PC-9 (cell line): Measurements from ENCODE around the gene COLQ. TPM values are rescaled to one million over a fixed set of nuclear protein-coding genes. Genes with fewer than 3 reads are reported as not detected.

ENCODE experiments used
- BruUV-seq: library from RNA; stranded (reverse); fragments of 400-500 nt; replicated peaks from 2 replicates; lab custom pipeline; 2021; lab: Mats Ljungman, UMichigan
- CTCF ChIA-PET: fragments of 300-600 bp; sonication (Branson Sonifier 250); formaldehyde crosslinking; loops from one replicate; lab custom pipeline; 2022; ENCODE audit warnings: antibody characterized with exemption; lab: Charles Lee
- POLR2A ChIA-PET: fragments of 300-600 bp; sonication (Branson Sonifier 250); formaldehyde crosslinking; loops from one replicate; lab custom pipeline; 2022; ENCODE audit warnings: antibody characterized with exemption; ENCODE audit not compliant: unreplicated experiment; lab: Charles Lee
- DNase-seq, 2 experiments: peaks; one replicate each; pipeline versions ENCODE4 v3.0.0 to v3.0.0-alpha.2; 2015 to 2022; ENCODE audit warnings: mixed read lengths in 1 of 2
- H2AFZ ChIP-seq: fragments of 200-600 bp; sonication (generic); 2 replicates; pipeline ENCODE4 v1.8.1; 2017; ENCODE audit warnings: antibody characterized with exemption
- H3F3A ChIP-seq: fragments of 200-600 bp; sonication (generic); 2 replicates; pipeline ENCODE4 v1.8.1; 2017; ENCODE audit warnings: antibody characterized with exemption, mild to moderate bottlenecking, low read depth; ENCODE audit not compliant: insufficient read depth
- H3K27ac ChIP-seq: fragments of 200-600 bp; sonication (generic); 2 replicates; pipeline ENCODE4 v1.6.1; 2016; ENCODE audit warnings: mixed run types
- H3K27me3 ChIP-seq: fragments of 200-600 bp; sonication (generic); 2 replicates; pipeline ENCODE4 v1.6.1; 2016; ENCODE audit warnings: low read depth, mixed run types; ENCODE audit not compliant: insufficient read depth
- H3K36me3 ChIP-seq: fragments of 200-600 bp; sonication (generic); 2 replicates; pipeline ENCODE4 v1.6.1; 2016; ENCODE audit warnings: low read depth, mixed run types
- H3K4me1 ChIP-seq: fragments of 200-600 bp; sonication (generic); replicated peaks from 2 replicates; pipeline ENCODE4 v1.6.1; 2016; ENCODE audit warnings: mixed run types; ENCODE audit not compliant: insufficient read depth
- H3K4me2 ChIP-seq: fragments of 200-600 bp; sonication (generic); 2 replicates; pipeline ENCODE4 v1.6.1; 2017; ENCODE audit warnings: mixed run types
- H3K4me3 ChIP-seq: fragments of 200-600 bp; sonication (generic); 2 replicates; pipeline ENCODE4 v1.6.1; 2016; ENCODE audit warnings: mixed run types
- H3K79me2 ChIP-seq: fragments of 200-600 bp; sonication (generic); 2 replicates; pipeline ENCODE4 v1.6.1; 2017; ENCODE audit warnings: low read depth, mixed run types
- H3K9me2 ChIP-seq: fragments of 200-600 bp; sonication (generic); 2 replicates; pipeline ENCODE4 v1.8.1; 2017; ENCODE audit warnings: mild to moderate bottlenecking; ENCODE audit not compliant: insufficient read depth
- H3K9me3 ChIP-seq: fragments of 200-600 bp; sonication (generic); 2 replicates; pipeline ENCODE4 v1.8.1; 2016; ENCODE audit warnings: low read depth; ENCODE audit not compliant: insufficient read depth
- H4K20me1 ChIP-seq: fragments of 200-600 bp; sonication (generic); 2 replicates; pipeline ENCODE4 v1.8.1; 2017; ENCODE audit not compliant: insufficient read depth
- CTCF ChIP-seq: fragments of 200-600 bp; sonication (generic); conservative IDR thresholded peaks from 2 replicates; pipeline ENCODE4 v1.6.1; 2017; ENCODE audit warnings: mixed run types, antibody characterized with exemption, mild to moderate bottlenecking, moderate library complexity
- EZH2 ChIP-seq: fragments of 200-600 bp; sonication (generic); IDR thresholded peaks from 2 replicates; pipeline ENCODE4 v1.8.0; 2017; ENCODE audit warnings: antibody characterized with exemption, low read depth
- intact Hi-C: fragments of 100-400 bp; cut with micrococcal nuclease; formaldehyde crosslinking; loops from one replicate; pipeline ENCODE4 v1.10.0; 2022; ENCODE audit not compliant: unreplicated experiment
- total RNA-seq: library from RNA; stranded (reverse); gene quantifications from 2 replicates; pipeline ENCODE4 v1.2.3, GENCODE V29; 2021

COLQ gene
- total RNA-seq, 1 experiment from 2014 or later, result 0.79 TPM

- POLR2A ChIA-PET, result no interaction called here
- H3K4me2 ChIP-seq, result no peak overlapping the region
These were observed 66.5 kb downstream of the COLQ start for GRCh38 chr3:15454965-15455364.

GRCh38 chr3:15453991-15454625 lies 67.4 kb downstream of the COLQ start:
- no peaks in the 10 kb centered on the region for H3K79me2 ChIP-seq
- no TSS peak for BruUV-seq
- no peaks in the 10 kb centered on the region for H4K20me1 ChIP-seq
- H2AFZ ChIP-seq, result no peak overlapping the region
- ChIA-PET CTCF (no interaction called here), POLR2A (no interaction called here)
- H3K27me3 ChIP-seq, result no peaks in the 10 kb centered on the region
- DNase-seq, result no peak
- TF ChIP-seq CTCF (no peak), EZH2 (no peak)
- H3K27ac ChIP-seq, result no peak overlapping the region
- no peaks in the 10 kb centered on the region for H3K36me3 ChIP-seq
- H3K4me1 ChIP-seq, result no peaks in the 10 kb centered on the region
- no peaks in the 10 kb centered on the region for H3K9me3 ChIP-seq
- no peaks in the 10 kb centered on the region for H3K9me2 ChIP-seq
- intact Hi-C loops, result no loop called here
- H3K4me2 ChIP-seq, result no peak overlapping the region
- H3F3A ChIP-seq, result no peaks in the 10 kb centered on the region
- H3K4me3 ChIP-seq, result no peak overlapping the region

More at GRCh38 chr3:15454965-15455364, 66.5 kb downstream of the COLQ start:
- no peak overlapping the region for H3K27ac ChIP-seq
- H3K79me2 ChIP-seq, result no peaks in the 10 kb centered on the region
- no peaks in the 10 kb centered on the region for H3K27me3 ChIP-seq
- intact Hi-C loops, result no loop called here
- H3K36me3 ChIP-seq, result no peaks in the 10 kb centered on the region
- H3F3A ChIP-seq, result no peaks in the 10 kb centered on the region
- H3K9me2 ChIP-seq, result no peaks in the 10 kb centered on the region
- no peaks in the 10 kb centered on the region for H4K20me1 ChIP-seq
- H3K9me3 ChIP-seq, result no peaks in the 10 kb centered on the region
- CTCF ChIA-PET, result no interaction called here
- no peak overlapping the region for H2AFZ ChIP-seq
- TF ChIP-seq EZH2, result no peak
- TF ChIP-seq CTCF, result no peak
- DNase-seq, result no peak
- H3K4me3 ChIP-seq, result no peak overlapping the region
- no peaks in the 10 kb centered on the region for H3K4me1 ChIP-seq
- no TSS peak for BruUV-seq

- DNase-seq, result no peak
These were observed 68.0 kb downstream of the COLQ start for GRCh38 chr3:15453501-15453900.

More at GRCh38 chr3:15453501-15453900, 68.0 kb downstream of the COLQ start:
- no peaks in the 10 kb centered on the region for H3K4me1 ChIP-seq
- H2AFZ ChIP-seq, result no peak overlapping the region
- ChIA-PET CTCF (no interaction called here), POLR2A (no interaction called here)
- no peaks in the 10 kb centered on the region for H3K9me3 ChIP-seq
- no peaks in the 10 kb centered on the region for H3K36me3 ChIP-seq
- intact Hi-C loops, result no loop called here
- H3K9me2 ChIP-seq, result no peaks in the 10 kb centered on the region
- H4K20me1 ChIP-seq, result no peaks in the 10 kb centered on the region
- H3K27ac ChIP-seq, result no peak overlapping the region
- H3K27me3 ChIP-seq, result no peaks in the 10 kb centered on the region
- no peak overlapping the region for H3K4me3 ChIP-seq
- H3F3A ChIP-seq, result no peaks in the 10 kb centered on the region
- BruUV-seq, result no TSS peak
- TF ChIP-seq EZH2, result no peak
- no peak for TF ChIP-seq CTCF
- no peaks in the 10 kb centered on the region for H3K79me2 ChIP-seq
- H3K4me2 ChIP-seq, result no peak overlapping the region
